ENCODE measurements around the gene MKS1. TPM values are rescaled to one million over a fixed set of nuclear protein-coding genes. Genes with fewer than 3 reads are reported as not detected.

MKS1 gene
- total and polyA plus RNA-seq, 2 donors (not counting 3 experiments of a cell fraction or from before 2014, with no cell fraction given) = 12.2 to 13.2 TPM

- Histone ChIP-seq H2AFZ (ENCODE audit: low read depth, low read length) (no peak overlapping the region), H3K9me3 (replicated peaks; ENCODE audit: control insufficient read depth, insufficient read depth, low read length) (no peaks in the 10 kb centered on the region), H3K4me2 (ENCODE audit: insufficient read depth, low read length) (no peak overlapping the region), H3K79me2 (ENCODE audit: control insufficient read depth, insufficient read depth, low read length) (no peaks in the 10 kb centered on the region), H4K20me1 (replicated peaks; ENCODE audit: control insufficient read depth, extremely low read depth, insufficient read depth, low read length) (no peaks in the 10 kb centered on the region), H3K4me3 (replicated peaks in 1 of 3; ENCODE audit: insufficient read depth in 1 of 3, low read depth in 1 of 3, low read length in 3 of 3) (no peak overlapping the region), H3K27ac (ENCODE audit: insufficient read depth, low read depth, low read length) (no peak overlapping the region), H3K9me1 (replicated peaks; ENCODE audit: control insufficient read depth, extremely low read depth, insufficient read depth, low read length) (no peaks in the 10 kb centered on the region), H3K36me3 (ENCODE audit: control insufficient read depth in 2 of 2, extremely low read depth in 1 of 2, insufficient read depth in 2 of 2, low read length in 2 of 2) (no peaks in the 10 kb centered on the region), H3K4me1 (ENCODE audit: control insufficient read depth, extremely low read depth, insufficient read depth, low read length) (no peaks in the 10 kb centered on the region), H3K27me3 (ENCODE audit: control insufficient read depth in 2 of 2, insufficient read depth in 2 of 2, low read length in 2 of 2) (peaks cover 0 to 2% of the 10 kb centered on the region in 2 experiments), H3K9ac (replicated peaks; ENCODE audit: extremely low read depth, insufficient read depth, low read length) (no peak overlapping the region)
- no peak for DNase-seq (ENCODE audit: low read depth, low spot score)
- dilution Hi-C loops (cut with MboI; ENCODE audit: extremely low pct_ligation_motif_present, low sequenced_read_pairs) = no loop called here
- BruUV-seq (replicated peaks) = no TSS peak
- intact Hi-C loops (cut with micrococcal nuclease) = no loop called here
- ChIA-PET POLR2A (no interaction called here), CTCF (interaction anchor here (0.7 kb wide), 1 partner anchor 11 kb away, joined by 3 read pairs; no protein-coding TSS in a partner anchor)
- FAIRE-seq = no peak
- TF ChIP-seq GATA2 (IDR thresholded peaks at IDR 0.05; ENCODE audit: insufficient read depth, insufficient read length, low read depth, low read length) (no peak), MAX (IDR thresholded peaks at IDR 0.05; ENCODE audit: insufficient read depth, insufficient read length) (no peak), JUN (IDR thresholded peaks at IDR 0.05; ENCODE audit: borderline replicate concordance, insufficient read depth, insufficient read length, low read depth) (no peak), POLR2AphosphoS5 (IDR thresholded peaks at IDR 0.05; ENCODE audit: insufficient read depth, low read depth, low read length) (no peak), EZH2 (IDR thresholded peaks at IDR 0.05; ENCODE audit: borderline replicate concordance, low read depth, low read length, severe bottlenecking) (no peak), MYC (IDR thresholded peaks at IDR 0.05; ENCODE audit: low read depth, low read length) (no peak), FOS (IDR thresholded peaks at IDR 0.05; ENCODE audit: borderline replicate concordance, insufficient read depth, low read length) (no peak), CTCF (IDR thresholded peaks at IDR 0.05; ENCODE audit: extremely low read depth in 1 of 2, insufficient read depth in 1 of 2, low read depth in 1 of 2, low read length in 2 of 2) (no peak), POLR2A (IDR thresholded peaks at IDR 0.05; ENCODE audit: low read depth, low read length) (no peak)
These were observed 23.4 kb downstream of the MKS1 start for GRCh38 chr17:58195518-58196123.
